Inferior parietal cortex (tissue), 1 donor: ENCODE results near the gene RCBTB2.

Source experiments
- DNase-seq: peaks from one replicate; pipeline ENCODE4 v3.0.0-alpha.2; 2016; ENCODE audit errors: extremely low spot score

Gene RCBTB2

GRCh38 chr13:48563626-48564025 lies 30.7 kb upstream of the RCBTB2 start:
- no peak for DNase-seq

- no peak for DNase-seq
These were observed 29.6 kb upstream of the RCBTB2 start for GRCh38 chr13:48562296-48563066.

GRCh38 chr13:48561466-48562235 lies 28.8 kb upstream of the RCBTB2 start:
- DNase-seq = no peak

- no peak for DNase-seq
These were observed 27.9 kb upstream of the RCBTB2 start for GRCh38 chr13:48560657-48561337.

GRCh38 chr13:48559638-48560320 lies 26.9 kb upstream of the RCBTB2 start:
- DNase-seq = no peak

GRCh38 chr13:48556817-48557216 lies 23.9 kb upstream of the RCBTB2 start:
- DNase-seq = no peak

- no peak for DNase-seq
These were observed 22.6 kb upstream of the RCBTB2 start for GRCh38 chr13:48555441-48555840.

GRCh38 chr13:48551329-48551728 lies 18.4 kb upstream of the RCBTB2 start:
- no peak for DNase-seq

- no peak for DNase-seq
These were observed 16.8 kb upstream of the RCBTB2 start for GRCh38 chr13:48549658-48550057.

- no peak for DNase-seq
These were observed 14.8 kb upstream of the RCBTB2 start for GRCh38 chr13:48547663-48548092.

- DNase-seq = no peak
These were observed 12.7 kb upstream of the RCBTB2 start for GRCh38 chr13:48545608-48546007.

GRCh38 chr13:48542581-48543341 lies 9.9 kb upstream of the RCBTB2 start:
- DNase-seq = no peak

GRCh38 chr13:48542138-48542537 lies 9.3 kb upstream of the RCBTB2 start:
- DNase-seq = no peak

- no peak for DNase-seq
These were observed 6.7 kb upstream of the RCBTB2 start for GRCh38 chr13:48539550-48539949.

- no peak for DNase-seq
These were observed 3.9 kb upstream of the RCBTB2 start for GRCh38 chr13:48536621-48537250.

- DNase-seq = no peak
These were observed 2.9 kb upstream of the RCBTB2 start for GRCh38 chr13:48535766-48536165.

- no peak for DNase-seq
These were observed 2.1 kb upstream of the RCBTB2 start for GRCh38 chr13:48534911-48535501.

- no peak for DNase-seq
These were observed 1.2 kb upstream of the RCBTB2 start for GRCh38 chr13:48533961-48534600.

GRCh38 chr13:48532256-48532505 lies 699 bp downstream of the RCBTB2 start:
- DNase-seq = peak; percentile 80
